ENCODE measurements around the gene VPS16. TPM values are rescaled to one million over a fixed set of nuclear protein-coding genes. Genes with fewer than 3 reads are reported as not detected.

Gene VPS16
- total RNA-seq, result 22.2 TPM
- 33.2 TPM for polyA plus RNA-seq

- Histone ChIP-seq H3K4me1 (ENCODE audit: insufficient read depth) (no peaks in the 10 kb centered on the region), H3K27ac (ENCODE audit: low read depth) (peak within 1 kb of the TSS; percentile 96), H3K4me3 (ENCODE audit: low read depth, low read length) (peak within 1 kb of the TSS; percentile 71), H3K36me3 (ENCODE audit: insufficient read depth) (no peaks in the 10 kb centered on the region)
- WGBS, result 3% methylated on average over 98 of the region's 98 CpGs
- peak; percentile 43 for DNase-seq (ENCODE audit: extremely low spot score)
These were observed at the start of gene VPS16, which contains the start of gene PCED1A for GRCh38 chr20:2840138-2840966. TSS of gene VPS16 (plus strand) at chr20:2840745. CDS start at chr20:2840775, 30 bp downstream. TSS of gene PCED1A (minus strand) at chr20:2840655. CDS start at chr20:2839912, 743 bp downstream.

- Histone ChIP-seq H3K4me1 (ENCODE audit: insufficient read depth) (no peaks in the 10 kb centered on the region), H3K27ac (ENCODE audit: low read depth) (no peak overlapping the region), H3K36me3 (ENCODE audit: insufficient read depth) (no peaks in the 10 kb centered on the region), H3K4me3 (ENCODE audit: low read depth, low read length) (no peak overlapping the region)
- no peak for DNase-seq (ENCODE audit: extremely low spot score)
- WGBS, result 90% methylated on average over 6 of the region's 6 CpGs
These were observed 47.1 kb upstream of the VPS16 start for GRCh38 chr20:2793471-2793870.

- H3K4me3 ChIP-seq (ENCODE audit: low read depth, low read length), result no peak overlapping the region
- H3K36me3 ChIP-seq (ENCODE audit: insufficient read depth), result no peaks in the 10 kb centered on the region
- H3K4me1 ChIP-seq (ENCODE audit: insufficient read depth), result no peaks in the 10 kb centered on the region
- no peak for DNase-seq (ENCODE audit: extremely low spot score)
- H3K27ac ChIP-seq (ENCODE audit: low read depth), result no peak overlapping the region
- 87% methylated on average over 23 of the region's 23 CpGs for WGBS
These were observed 46.3 kb upstream of the VPS16 start for GRCh38 chr20:2794202-2794748.

- no peak for DNase-seq (ENCODE audit: extremely low spot score)
- Histone ChIP-seq H3K4me3 (ENCODE audit: low read depth, low read length) (no peak overlapping the region), H3K4me1 (ENCODE audit: insufficient read depth) (no peaks in the 10 kb centered on the region), H3K36me3 (ENCODE audit: insufficient read depth) (no peaks in the 10 kb centered on the region), H3K27ac (ENCODE audit: low read depth) (no peak overlapping the region)
- WGBS, result 83% methylated on average over 11 of the region's 11 CpGs
These were observed 45.6 kb upstream of the VPS16 start for GRCh38 chr20:2794866-2795447.

GRCh38 chr20:2795451-2795850 is 45.1 kb upstream of the VPS16 start:
- Histone ChIP-seq H3K4me1 (ENCODE audit: insufficient read depth) (no peaks in the 10 kb centered on the region), H3K27ac (ENCODE audit: low read depth) (no peak overlapping the region), H3K4me3 (ENCODE audit: low read depth, low read length) (no peak overlapping the region), H3K36me3 (ENCODE audit: insufficient read depth) (no peaks in the 10 kb centered on the region)
- DNase-seq (ENCODE audit: extremely low spot score), result no peak
- 83% methylated on average over 24 of the region's 24 CpGs for WGBS

GRCh38 chr20:2796011-2796660 is 44.4 kb upstream of the VPS16 start:
- Histone ChIP-seq H3K36me3 (ENCODE audit: insufficient read depth) (no peaks in the 10 kb centered on the region), H3K4me1 (ENCODE audit: insufficient read depth) (no peaks in the 10 kb centered on the region), H3K4me3 (ENCODE audit: low read depth, low read length) (no peak overlapping the region), H3K27ac (ENCODE audit: low read depth) (no peak overlapping the region)
- 93% methylated on average over 20 of the region's 20 CpGs for WGBS
- DNase-seq (ENCODE audit: extremely low spot score), result no peak

GRCh38 chr20:2797136-2797983 is 43.2 kb upstream of the VPS16 start:
- no peaks in the 10 kb centered on the region for H3K36me3 ChIP-seq (ENCODE audit: insufficient read depth)
- no peak overlapping the region for H3K4me3 ChIP-seq (ENCODE audit: low read depth, low read length)
- WGBS, result 85% methylated on average over 16 of the region's 16 CpGs
- no peaks in the 10 kb centered on the region for H3K4me1 ChIP-seq (ENCODE audit: insufficient read depth)
- no peak for DNase-seq (ENCODE audit: extremely low spot score)
- H3K27ac ChIP-seq (ENCODE audit: low read depth), result no peak overlapping the region

- H3K4me1 ChIP-seq (ENCODE audit: insufficient read depth), result no peaks in the 10 kb centered on the region
- H3K27ac ChIP-seq (ENCODE audit: low read depth), result no peak overlapping the region
- no peaks in the 10 kb centered on the region for H3K36me3 ChIP-seq (ENCODE audit: insufficient read depth)
- H3K4me3 ChIP-seq (ENCODE audit: low read depth, low read length), result no peak overlapping the region
- DNase-seq (ENCODE audit: extremely low spot score), result no peak
- 89% methylated on average over 19 of the region's 19 CpGs for WGBS
These were observed 42.3 kb upstream of the VPS16 start for GRCh38 chr20:2798095-2798805.

- H3K36me3 ChIP-seq (ENCODE audit: insufficient read depth), result no peaks in the 10 kb centered on the region
- no peaks in the 10 kb centered on the region for H3K4me1 ChIP-seq (ENCODE audit: insufficient read depth)
- H3K27ac ChIP-seq (ENCODE audit: low read depth), result no peak overlapping the region
- WGBS, result 80% methylated on average over 6 of the region's 6 CpGs
- no peak overlapping the region for H3K4me3 ChIP-seq (ENCODE audit: low read depth, low read length)
- no peak for DNase-seq (ENCODE audit: extremely low spot score)
These were observed 41.7 kb upstream of the VPS16 start for GRCh38 chr20:2798814-2799213.

- H3K27ac ChIP-seq (ENCODE audit: low read depth), result no peak overlapping the region
- no peaks in the 10 kb centered on the region for H3K4me1 ChIP-seq (ENCODE audit: insufficient read depth)
- H3K4me3 ChIP-seq (ENCODE audit: low read depth, low read length), result no peak overlapping the region
- WGBS, result 38% methylated on average over 9 of the region's 9 CpGs
- H3K36me3 ChIP-seq (ENCODE audit: insufficient read depth), result no peaks in the 10 kb centered on the region
- no peak for DNase-seq (ENCODE audit: extremely low spot score)
These were observed 41.3 kb upstream of the VPS16 start for GRCh38 chr20:2799271-2799670.

- WGBS, result 2% methylated on average over 61 of the region's 61 CpGs
- Histone ChIP-seq H3K27ac (ENCODE audit: low read depth) (no peak overlapping the region), H3K36me3 (ENCODE audit: insufficient read depth) (no peaks in the 10 kb centered on the region), H3K4me1 (ENCODE audit: insufficient read depth) (no peaks in the 10 kb centered on the region), H3K4me3 (ENCODE audit: low read depth, low read length) (peak overlapping the region; percentile 27)
- DNase-seq (ENCODE audit: extremely low spot score), result no peak
These were observed 40.6 kb upstream of the VPS16 start for GRCh38 chr20:2799688-2800520.

Measured in urinary bladder (tissue), 4 donors.